Right forelimb (tissue), 1 donor: ENCODE data around the gene MAN2B2.
A peak's percentile ranks its signal among the peaks of the same experiment; 100 is the strongest.

Experiments used
- DNase-seq: peaks from one replicate; pipeline ENCODE4 v3.0.0-alpha.2; 2018

The MAN2B2 gene

GRCh38 chr4:6574747-6575502 lies at the start of gene MAN2B2:
Gene MAN2B2 (plus strand): TSS chr4:6575189. CDS start chr4:6575211, 22 bp downstream.
- peak; percentile 92 for DNase-seq

GRCh38 chr4:6525474-6525873 lies 49.5 kb upstream of the MAN2B2 start:
- no peak for DNase-seq

GRCh38 chr4:6526156-6526555 lies 48.8 kb upstream of the MAN2B2 start:
- DNase-seq, result no peak

- no peak for DNase-seq
Measured at GRCh38 chr4:6526671-6527091, 48.3 kb upstream of the MAN2B2 start.

- DNase-seq, result no peak
Measured at GRCh38 chr4:6527259-6527658, 47.7 kb upstream of the MAN2B2 start.

GRCh38 chr4:6527683-6528595 lies 47.0 kb upstream of the MAN2B2 start:
- no peak for DNase-seq

- no peak for DNase-seq
Measured at GRCh38 chr4:6529021-6529420, 46.0 kb upstream of the MAN2B2 start.

GRCh38 chr4:6530301-6530700 lies 44.7 kb upstream of the MAN2B2 start:
- DNase-seq, result no peak

- DNase-seq, result no peak
Measured at GRCh38 chr4:6530964-6531363, 44.0 kb upstream of the MAN2B2 start.

- no peak for DNase-seq
Measured at GRCh38 chr4:6532102-6532501, 42.9 kb upstream of the MAN2B2 start.

GRCh38 chr4:6532658-6533057 lies 42.3 kb upstream of the MAN2B2 start:
- no peak for DNase-seq

GRCh38 chr4:6534050-6534449 lies 40.9 kb upstream of the MAN2B2 start:
- DNase-seq, result no peak

GRCh38 chr4:6534618-6535328 lies 40.2 kb upstream of the MAN2B2 start:
- no peak for DNase-seq

GRCh38 chr4:6535329-6535692 lies 39.7 kb upstream of the MAN2B2 start:
- no peak for DNase-seq

GRCh38 chr4:6535706-6536105 lies 39.3 kb upstream of the MAN2B2 start:
- DNase-seq, result no peak

GRCh38 chr4:6538111-6538510 lies 36.9 kb upstream of the MAN2B2 start:
- DNase-seq, result no peak

- no peak for DNase-seq
Measured at GRCh38 chr4:6538575-6538974, 36.4 kb upstream of the MAN2B2 start.

- DNase-seq, result no peak
Measured at GRCh38 chr4:6539009-6539764, 35.8 kb upstream of the MAN2B2 start.

- DNase-seq, result no peak
Measured at GRCh38 chr4:6540879-6541278, 34.1 kb upstream of the MAN2B2 start.

- no peak for DNase-seq
Measured at GRCh38 chr4:6541789-6542188, 33.2 kb upstream of the MAN2B2 start.

GRCh38 chr4:6542951-6543350 lies 32.0 kb upstream of the MAN2B2 start:
- DNase-seq, result no peak

GRCh38 chr4:6546091-6546490 lies 28.9 kb upstream of the MAN2B2 start:
- DNase-seq, result no peak
